OCI-LY7 (cell line): ENCODE results near the gene RAD9B.

Experiments used
- CTCF ChIP-seq: fragments of 200-600 bp; sonication (generic); conservative IDR thresholded peaks from 2 replicates; pipeline ENCODE4 v1.5.1; 2014; ENCODE audit warnings: mild to moderate bottlenecking, antibody characterized with exemption, low read length, moderate library complexity, mixed read lengths
- EZH2phosphoT487 ChIP-seq: fragments of 200-600 bp; sonication (generic); IDR thresholded peaks from 2 replicates; pipeline ENCODE4 v1.6.1; 2018; ENCODE audit warnings: low read depth, borderline replicate concordance, mild to moderate bottlenecking, mixed run types, antibody characterized with exemption, low read length, moderate library complexity, mixed read lengths

GRCh38 chr12:110468214-110469048 is 33.7 kb upstream of the RAD9B start, which contains the start of the genes FAM216A and GPN3:
- TF ChIP-seq CTCF (no peak), EZH2phosphoT487 (no peak)
